ENCODE data around the gene PTPRB. TPM values are rescaled to one million over a fixed set of nuclear protein-coding genes. Genes with fewer than 3 reads are reported as not detected.

Gene PTPRB
- total RNA-seq, 1 experiment from 2014 or later = 0.17 TPM

GRCh38 chr12:70643939-70644338 lies 6.7 kb upstream of the PTPRB start:
- BruUV-seq (replicated peaks) = no TSS peak
- H3K36me3 ChIP-seq (ENCODE audit: control insufficient read depth in 1 of 2, insufficient read depth in 2 of 2, low read length in 2 of 2) = no peaks in the 10 kb centered on the region
- CTCF ChIA-PET = no interaction called here
- H3K79me2 ChIP-seq (ENCODE audit: insufficient read depth, low read length) = no peaks in the 10 kb centered on the region
- no peak for TF ChIP-seq SIN3A (IDR thresholded peaks at IDR 0.05; ENCODE audit: low read depth)
- TF ChIP-seq CBX3 (IDR thresholded peaks at IDR 0.05; ENCODE audit: low read depth) = no peak
- TF ChIP-seq ZNF274 (IDR thresholded peaks at IDR 0.05; ENCODE audit: low read depth, low read length) = no peak
- TF ChIP-seq POLR2A (IDR thresholded peaks at IDR 0.05; ENCODE audit: borderline replicate concordance, extremely low read depth, insufficient read depth, insufficient read length) = no peak
- TF ChIP-seq MAX (IDR thresholded peaks at IDR 0.05) = no peak
- no peak for TF ChIP-seq YY1 (IDR thresholded peaks at IDR 0.05; ENCODE audit: extremely low read depth, insufficient replicate concordance, low read depth, low read length)
- TF ChIP-seq SRF (IDR thresholded peaks at IDR 0.05; ENCODE audit: low read depth) = no peak
- TF ChIP-seq ZFX (IDR thresholded peaks at IDR 0.05) = no peak
- no peak for TF ChIP-seq ATF3 (IDR thresholded peaks at IDR 0.05)
- H3K4me1 ChIP-seq (ENCODE audit: control insufficient read depth in 1 of 2, insufficient read depth in 2 of 2, low read length in 2 of 2) = peaks cover 19 to 41% of the 10 kb centered on the region in 2 experiments
- H3K27ac ChIP-seq (ENCODE audit: low read depth, low read length) = no peak overlapping the region
- intact Hi-C loops (cut with micrococcal nuclease) = no loop called here
- H3K9me2 ChIP-seq (ENCODE audit: insufficient read depth) = no peaks in the 10 kb centered on the region
- no peaks in the 10 kb centered on the region for H3K27me3 ChIP-seq (ENCODE audit: insufficient read depth, low read length)
- no peak overlapping the region for H2AFZ ChIP-seq (ENCODE audit: low read depth, low read length, poor library complexity, severe bottlenecking)
- H3K4me2 ChIP-seq (ENCODE audit: low read length) = no peak overlapping the region
- ATAC-seq = no peak
- DNase-seq (ENCODE audit: low read depth, low spot score) = no peak
- RAD21 ChIA-PET (ENCODE audit: low non-redundant PET in 1 of 2, low total read pairs in 2 of 2, uncharacterized antibody in 2 of 2, unreplicated experiment in 2 of 2) = no interaction called here
- H3K4me3 ChIP-seq (replicated peaks in 1 of 2; ENCODE audit: low read depth in 1 of 2, low read length in 2 of 2) = no peak overlapping the region
- POLR2A ChIA-PET = no interaction called here
- H3K9me3 ChIP-seq (ENCODE audit: control insufficient read depth in 1 of 2, insufficient read depth in 1 of 2, low read depth in 1 of 2, low read length in 2 of 2) = no peaks in the 10 kb centered on the region
- H3K9ac ChIP-seq (ENCODE audit: low read length) = no peak overlapping the region
- no peaks in the 10 kb centered on the region for H4K20me1 ChIP-seq (ENCODE audit: insufficient read depth)

GRCh38 chr12:70641691-70642090 lies 4.5 kb upstream of the PTPRB start:
- no peaks in the 10 kb centered on the region for H3K9me2 ChIP-seq (ENCODE audit: insufficient read depth)
- no peak overlapping the region for H2AFZ ChIP-seq (ENCODE audit: low read depth, low read length, poor library complexity, severe bottlenecking)
- intact Hi-C loops (cut with micrococcal nuclease) = no loop called here
- no peak overlapping the region for H3K4me3 ChIP-seq (replicated peaks in 1 of 2; ENCODE audit: low read depth in 1 of 2, low read length in 2 of 2)
- no peaks in the 10 kb centered on the region for H3K27me3 ChIP-seq (ENCODE audit: insufficient read depth, low read length)
- H3K79me2 ChIP-seq (ENCODE audit: insufficient read depth, low read length) = no peaks in the 10 kb centered on the region
- H3K4me1 ChIP-seq (ENCODE audit: control insufficient read depth in 1 of 2, insufficient read depth in 2 of 2, low read length in 2 of 2) = peaks cover 14 to 27% of the 10 kb centered on the region in 2 experiments
- H3K4me2 ChIP-seq (ENCODE audit: low read length) = no peak overlapping the region
- no peaks in the 10 kb centered on the region for H4K20me1 ChIP-seq (ENCODE audit: insufficient read depth)
- CTCF ChIA-PET = no interaction called here
- ATAC-seq (no peak), DNase-seq (ENCODE audit: low read depth, low spot score) (no peak)
- BruUV-seq (replicated peaks) = no TSS peak
- RAD21 ChIA-PET (ENCODE audit: low non-redundant PET in 1 of 2, low total read pairs in 2 of 2, uncharacterized antibody in 2 of 2, unreplicated experiment in 2 of 2) = no interaction called here
- H3K36me3 ChIP-seq (ENCODE audit: control insufficient read depth in 1 of 2, insufficient read depth in 2 of 2, low read length in 2 of 2) = no peaks in the 10 kb centered on the region
- H3K9me3 ChIP-seq (ENCODE audit: control insufficient read depth in 1 of 2, insufficient read depth in 1 of 2, low read depth in 1 of 2, low read length in 2 of 2) = no peaks in the 10 kb centered on the region
- POLR2A ChIA-PET = no interaction called here
- H3K9ac ChIP-seq (ENCODE audit: low read length) = no peak overlapping the region
- no peak overlapping the region for H3K27ac ChIP-seq (ENCODE audit: low read depth, low read length)
- TF ChIP-seq SP1 (IDR thresholded peaks at IDR 0.05; ENCODE audit: low read depth) = no peak
- TF ChIP-seq TCF7L2 (IDR thresholded peaks at IDR 0.05; ENCODE audit: borderline replicate concordance, extremely low read depth, insufficient read depth, insufficient read length) = no peak
- no peak for TF ChIP-seq JUND (IDR thresholded peaks at IDR 0.05)
- TF ChIP-seq SIN3A (IDR thresholded peaks at IDR 0.05; ENCODE audit: low read depth) = no peak
- TF ChIP-seq CTCF (IDR thresholded peaks at IDR 0.05 in 2 of 3, conservative IDR thresholded peaks at IDR 0.05 in 1 of 3; ENCODE audit: borderline replicate concordance in 1 of 3, insufficient read depth in 1 of 3, low read depth in 2 of 3, low read length in 2 of 3) = no peak
- no peak for TF ChIP-seq FOSL1 (IDR thresholded peaks at IDR 0.05; ENCODE audit: low read depth)
- no peak for TF ChIP-seq MAX (IDR thresholded peaks at IDR 0.05)
- no peak for TF ChIP-seq RAD21 (IDR thresholded peaks at IDR 0.05; ENCODE audit: low read depth)
- no peak for TF ChIP-seq ZFX (IDR thresholded peaks at IDR 0.05)
- TF ChIP-seq REST (IDR thresholded peaks at IDR 0.05; ENCODE audit: low read depth) = no peak
- no peak for TF ChIP-seq CEBPB (IDR thresholded peaks at IDR 0.05; ENCODE audit: low read depth)
- TF ChIP-seq YY1 (IDR thresholded peaks at IDR 0.05; ENCODE audit: extremely low read depth, insufficient replicate concordance, low read depth, low read length) = no peak
